ENCODE results near the gene EML4. TPM values are rescaled to one million over a fixed set of nuclear protein-coding genes. Genes with fewer than 3 reads are reported as not detected.
"Not testable (repeated sequence)": the region's sequence is repeated elsewhere in the genome, so short reads cannot be mapped to it uniquely, and the experiment has no call there.

The EML4 gene
- total RNA-seq, 3 donors from 2014 or later: 19.4 to 68.5 (median 36.7) TPM

- H3K36me3 ChIP-seq: peaks cover 3% of the 10 kb centered on the region
- H3K27ac ChIP-seq: no peak overlapping the region
- DNase-seq (ENCODE audit: low spot score in 2 of 2): no peak
- H3K4me1 ChIP-seq: no peaks in the 10 kb centered on the region
- no peak overlapping the region for H3K4me3 ChIP-seq
- TF ChIP-seq, protein P1, sequence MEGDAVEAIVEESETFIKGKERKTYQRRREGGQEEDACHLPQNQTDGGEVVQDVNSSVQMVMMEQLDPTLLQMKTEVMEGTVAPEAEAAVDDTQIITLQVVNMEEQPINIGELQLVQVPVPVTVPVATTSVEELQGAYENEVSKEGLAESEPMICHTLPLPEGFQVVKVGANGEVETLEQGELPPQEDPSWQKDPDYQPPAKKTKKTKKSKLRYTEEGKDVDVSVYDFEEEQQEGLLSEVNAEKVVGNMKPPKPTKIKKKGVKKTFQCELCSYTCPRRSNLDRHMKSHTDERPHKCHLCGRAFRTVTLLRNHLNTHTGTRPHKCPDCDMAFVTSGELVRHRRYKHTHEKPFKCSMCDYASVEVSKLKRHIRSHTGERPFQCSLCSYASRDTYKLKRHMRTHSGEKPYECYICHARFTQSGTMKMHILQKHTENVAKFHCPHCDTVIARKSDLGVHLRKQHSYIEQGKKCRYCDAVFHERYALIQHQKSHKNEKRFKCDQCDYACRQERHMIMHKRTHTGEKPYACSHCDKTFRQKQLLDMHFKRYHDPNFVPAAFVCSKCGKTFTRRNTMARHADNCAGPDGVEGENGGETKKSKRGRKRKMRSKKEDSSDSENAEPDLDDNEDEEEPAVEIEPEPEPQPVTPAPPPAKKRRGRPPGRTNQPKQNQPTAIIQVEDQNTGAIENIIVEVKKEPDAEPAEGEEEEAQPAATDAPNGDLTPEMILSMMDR (IDR thresholded peaks at IDR 0.05): no peak
- no peak for TF ChIP-seq POLR2A (IDR thresholded peaks at IDR 0.05)
- no peak for TF ChIP-seq POLR2AphosphoS5 (IDR thresholded peaks at IDR 0.05)
- H3K27me3 ChIP-seq: no peaks in the 10 kb centered on the region
- intact Hi-C loops (cut with DNase I; ENCODE audit: low total_unique reads): no loop called here
- no peaks in the 10 kb centered on the region for H3K9me3 ChIP-seq
Observed at GRCh38 chr2:42334220-42334619, 165.1 kb downstream of the EML4 start.

- H3K4me1 ChIP-seq; H3K27me3 ChIP-seq; DNase-seq (ENCODE audit: low spot score in 2 of 2); H3K36me3 ChIP-seq; H3K9me3 ChIP-seq; H3K27ac ChIP-seq; intact Hi-C loops (cut with DNase I; ENCODE audit: low total_unique reads); H3K4me3 ChIP-seq: not testable (repeated sequence)
Observed at GRCh38 chr2:42334865-42335264, 165.7 kb downstream of the EML4 start.

DNA sequence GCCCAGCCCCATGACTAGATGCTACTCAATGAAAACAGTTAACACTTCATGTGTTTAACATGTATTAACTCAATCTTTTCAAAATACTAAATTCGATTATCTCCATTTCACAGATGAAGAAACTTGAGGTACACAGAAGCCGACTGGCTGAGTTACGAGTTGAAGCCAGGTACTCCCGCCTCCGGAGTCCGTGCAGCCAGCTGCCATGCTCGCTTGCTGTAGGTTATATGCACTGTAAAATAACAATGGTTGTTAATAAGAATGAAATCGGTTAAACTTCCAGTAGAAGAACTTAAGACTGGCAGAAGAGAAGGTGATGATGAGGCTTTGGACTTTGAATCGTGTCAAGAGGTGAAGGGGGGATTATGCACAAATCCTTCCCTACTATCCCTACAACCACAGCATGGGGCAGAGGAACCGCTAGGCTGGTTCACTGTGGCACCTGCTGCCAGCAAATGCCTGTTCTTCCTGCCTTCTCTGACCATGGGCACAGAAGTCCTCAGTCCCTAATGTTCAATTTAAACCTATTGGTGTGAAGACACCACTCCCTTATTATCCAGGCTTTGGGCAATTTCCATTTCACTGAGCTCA is 166.5 kb downstream of the EML4 start:
- Histone ChIP-seq H3K4me3 (no peak overlapping the region), H3K27ac (no peak overlapping the region), H3K4me1 (no peaks in the 10 kb centered on the region), H3K27me3 (no peaks in the 10 kb centered on the region), H3K36me3 (peaks cover 3% of the 10 kb centered on the region), H3K9me3 (no peaks in the 10 kb centered on the region)
- no peak for DNase-seq (ENCODE audit: low spot score in 2 of 2)
- TF ChIP-seq, protein P1 (IDR thresholded peaks at IDR 0.05): no peak
- TF ChIP-seq POLR2AphosphoS5 (IDR thresholded peaks at IDR 0.05): no peak
- TF ChIP-seq POLR2A (IDR thresholded peaks at IDR 0.05): no peak
- intact Hi-C loops (cut with DNase I; ENCODE audit: low total_unique reads): no loop called here

DNA sequence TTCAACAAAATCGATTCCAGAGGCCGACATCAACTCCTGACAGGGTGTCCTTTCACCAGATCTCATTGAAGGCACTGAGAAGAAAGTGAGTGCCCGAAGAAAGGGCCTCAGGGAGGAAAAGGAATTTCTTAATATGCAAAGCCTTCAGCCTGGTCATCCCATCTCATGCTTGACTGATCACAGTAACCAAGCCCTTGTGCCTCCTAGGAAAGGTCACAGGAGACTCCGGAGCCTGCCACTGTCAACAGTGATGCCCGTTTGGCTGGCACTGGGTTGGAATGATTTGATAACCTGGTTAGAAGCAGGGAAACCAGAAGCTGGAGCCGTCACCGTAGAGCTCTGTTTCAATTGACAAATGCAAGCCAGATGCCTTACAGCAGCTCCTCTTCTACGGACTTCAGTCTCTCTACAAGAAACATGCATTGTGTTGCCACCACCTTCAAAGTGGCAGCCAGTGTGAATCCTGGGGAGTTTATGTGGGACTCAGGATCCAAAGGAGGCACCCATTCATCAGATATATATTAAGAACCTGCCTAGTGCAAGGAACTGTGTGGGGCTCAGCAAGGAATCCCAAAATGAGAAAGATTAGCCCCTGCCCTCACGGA is 167.3 kb downstream of the EML4 start:
- no peaks in the 10 kb centered on the region for H3K27me3 ChIP-seq
- H3K9me3 ChIP-seq: no peaks in the 10 kb centered on the region
- no peak for DNase-seq (ENCODE audit: low spot score in 2 of 2)
- no peak overlapping the region for H3K27ac ChIP-seq
- H3K36me3 ChIP-seq: peaks cover 3% of the 10 kb centered on the region
- TF ChIP-seq, protein P1 (IDR thresholded peaks at IDR 0.05): no peak
- TF ChIP-seq POLR2A (IDR thresholded peaks at IDR 0.05) (no peak), POLR2AphosphoS5 (IDR thresholded peaks at IDR 0.05) (no peak)
- H3K4me1 ChIP-seq: no peaks in the 10 kb centered on the region
- no peak overlapping the region for H3K4me3 ChIP-seq
- intact Hi-C loops (cut with DNase I; ENCODE audit: low total_unique reads): no loop called here

- TF ChIP-seq POLR2AphosphoS5 (IDR thresholded peaks at IDR 0.05) (no peak), POLR2A (IDR thresholded peaks at IDR 0.05) (no peak)
- TF ChIP-seq, protein P1 (IDR thresholded peaks at IDR 0.05): no peak
- Histone ChIP-seq H3K4me3 (no peak overlapping the region), H3K9me3 (no peaks in the 10 kb centered on the region), H3K27me3 (no peaks in the 10 kb centered on the region), H3K4me1 (no peaks in the 10 kb centered on the region), H3K36me3 (peaks cover 3% of the 10 kb centered on the region), H3K27ac (no peak overlapping the region)
- intact Hi-C loops (cut with DNase I; ENCODE audit: low total_unique reads): no loop called here
- DNase-seq (ENCODE audit: low spot score in 2 of 2): no peak
Observed at GRCh38 chr2:42337356-42337820, 168.2 kb downstream of the EML4 start.
